ENCODE results near the gene SLC9C1. TPM values are rescaled to one million over a fixed set of nuclear protein-coding genes. Genes with fewer than 3 reads are reported as not detected.

Gene SLC9C1
- not detected for total RNA-seq

DNA sequence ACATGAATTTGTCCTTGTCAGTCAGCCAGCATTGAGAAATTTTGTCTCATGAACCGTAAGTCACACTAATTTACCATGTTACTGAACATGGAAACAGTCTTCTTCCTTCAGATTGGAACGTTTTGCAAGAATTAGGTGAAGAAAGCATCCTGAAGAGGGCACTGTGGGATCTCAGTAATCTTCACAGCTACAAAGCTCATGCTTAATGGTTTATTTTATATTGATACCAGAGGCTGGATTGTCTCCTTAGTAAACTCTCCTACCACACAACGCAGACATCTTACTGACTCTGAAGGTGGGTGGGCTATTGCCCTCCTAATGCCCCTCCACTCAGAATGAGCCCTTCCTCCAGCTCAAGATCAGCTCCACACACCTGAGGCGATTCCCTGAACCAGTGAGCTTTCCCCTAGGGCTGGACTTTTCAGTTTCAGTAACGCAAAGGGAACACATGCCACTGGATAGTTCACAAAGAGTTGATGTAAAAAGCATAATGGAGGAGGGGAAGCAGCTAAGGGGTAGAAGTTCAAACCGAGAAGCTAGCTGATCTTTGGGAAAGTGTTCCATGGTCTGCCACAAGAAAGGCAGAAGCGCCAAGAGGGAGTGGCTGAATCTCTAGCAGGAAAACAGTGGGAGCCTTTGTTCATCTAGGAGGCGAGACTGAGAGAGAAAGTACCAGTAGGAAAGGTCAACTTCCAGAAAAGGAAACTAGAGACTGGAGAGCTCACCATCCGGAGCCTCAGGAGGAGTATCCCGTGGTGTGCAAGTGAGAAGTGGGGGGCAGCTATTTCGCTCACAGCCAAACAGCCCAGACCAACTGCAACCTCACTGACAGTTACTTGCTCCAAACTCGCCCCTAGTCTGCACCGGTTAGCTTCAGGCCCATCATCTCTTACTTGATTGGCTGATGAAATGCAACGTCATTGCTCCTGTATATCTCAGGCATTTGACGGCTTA, at the start of gene SLC9C1:
TSS of gene SLC9C1 (minus strand) at position 849 of the 954 bp plus-strand sequence. CDS start 7,425 bp downstream, outside the sequence.
- Mint-ChIP-seq H3K9me3 (ENCODE audit: insufficient read depth) (no peaks in the 10 kb centered on the region), H3K4me3 (peak within 1 kb of the TSS; percentile 30), H3K27me3 (ENCODE audit: low read depth) (peaks cover 2% of the 10 kb centered on the region), H3K4me1 (ENCODE audit: low read depth) (peaks cover 22% of the 10 kb centered on the region), H3K27ac (peak within 1 kb of the TSS; percentile 62), H3K36me3 (ENCODE audit: low read depth) (no peaks in the 10 kb centered on the region)
- CTCF ChIA-PET = interaction anchor here (0.7 to 5.8 kb wide), 53 partner anchors 10 to 685 kb away, joined by 3 to 67 read pairs (median 4); partner anchors contain the start of genes ATG3, CD200 and SLC35A5
- peak; percentile 74 for ATAC-seq
- DNase-seq = peak; percentile 68
- POLR2A ChIA-PET = interaction anchor here (0.8 kb wide), 1 partner anchor 40 kb away, joined by 4 read pairs; the partner anchor contains the start of gene CD200

DNA sequence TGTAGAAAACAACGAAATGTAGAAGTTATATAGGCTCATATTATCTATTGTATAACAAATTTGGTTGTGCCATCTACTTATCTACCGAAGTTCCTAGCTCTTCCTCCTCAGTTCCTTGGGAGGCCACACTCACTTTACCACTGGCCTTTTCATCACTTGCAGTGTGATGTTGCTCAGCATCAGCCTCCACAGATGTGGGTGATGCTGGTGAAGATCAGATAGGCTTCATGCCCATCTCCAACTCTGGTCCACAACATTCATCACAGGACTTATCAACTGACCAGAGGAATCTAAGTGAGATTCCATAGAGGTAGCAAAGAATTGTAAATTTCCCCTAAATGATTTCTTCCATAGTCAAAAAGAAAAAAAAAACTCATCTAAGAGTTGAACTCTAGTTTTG, 47.4 kb upstream of the SLC9C1 start:
- H3K4me1 Mint-ChIP-seq (ENCODE audit: low read depth) = peaks cover 3% of the 10 kb centered on the region
- no peak for DNase-seq
- ChIA-PET CTCF (no interaction called here), POLR2A (no interaction called here)
- no peaks in the 10 kb centered on the region for H3K9me3 Mint-ChIP-seq (ENCODE audit: insufficient read depth)
- H3K36me3 Mint-ChIP-seq (ENCODE audit: low read depth) = peaks cover 8% of the 10 kb centered on the region
- H3K27ac Mint-ChIP-seq = no peak overlapping the region
- no peaks in the 10 kb centered on the region for H3K27me3 Mint-ChIP-seq (ENCODE audit: low read depth)
- no peak for ATAC-seq
- no peak overlapping the region for H3K4me3 Mint-ChIP-seq

DNA sequence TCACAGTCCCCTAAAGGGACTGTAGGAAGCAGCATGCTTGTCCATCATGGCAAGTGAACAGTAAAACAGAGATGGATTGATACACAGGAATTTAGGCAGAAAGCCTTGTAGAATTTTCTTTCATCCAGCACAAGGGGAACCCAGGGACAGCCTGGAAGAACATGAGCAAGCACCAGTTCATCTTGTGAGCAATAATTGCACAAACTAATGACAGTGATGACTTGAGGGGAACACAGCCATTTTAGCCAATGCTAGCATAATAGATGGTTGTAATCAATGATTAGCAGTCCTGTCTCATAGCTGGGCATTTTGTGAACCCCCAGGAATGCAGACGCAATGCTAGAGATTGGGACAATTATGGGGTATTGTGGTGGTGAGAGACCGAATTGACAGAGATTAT, 45.6 kb upstream of the SLC9C1 start:
- POLR2A ChIA-PET = no interaction called here
- peaks cover 4% of the 10 kb centered on the region for H3K36me3 Mint-ChIP-seq (ENCODE audit: low read depth)
- H3K4me3 Mint-ChIP-seq = no peak overlapping the region
- DNase-seq (no peak), ATAC-seq (no peak)
- CTCF ChIA-PET = no interaction called here
- no peaks in the 10 kb centered on the region for H3K27me3 Mint-ChIP-seq (ENCODE audit: low read depth)
- H3K9me3 Mint-ChIP-seq (ENCODE audit: insufficient read depth) = no peaks in the 10 kb centered on the region
- no peak overlapping the region for H3K27ac Mint-ChIP-seq
- H3K4me1 Mint-ChIP-seq (ENCODE audit: low read depth) = peaks cover 8% of the 10 kb centered on the region

DNA sequence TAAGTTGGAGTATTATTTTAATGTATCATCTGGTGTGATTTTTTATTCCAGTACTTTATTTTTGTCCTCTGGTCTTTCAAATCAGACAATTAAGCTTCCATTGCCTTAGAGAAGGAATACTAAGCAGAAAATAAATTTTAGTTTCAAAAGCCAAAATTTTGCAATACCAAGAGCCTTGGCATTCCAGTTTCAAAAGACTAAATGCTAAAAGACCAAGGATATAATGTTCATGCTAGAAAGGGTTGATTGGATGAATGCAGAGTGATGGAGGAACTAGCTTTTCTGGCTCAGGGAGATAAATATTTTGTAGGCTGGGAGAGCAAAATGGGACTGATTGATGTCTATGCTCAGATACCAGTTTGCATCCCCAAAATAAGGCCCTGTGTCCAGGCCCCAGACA, 45.1 kb upstream of the SLC9C1 start:
- Mint-ChIP-seq H3K4me1 (ENCODE audit: low read depth) (peaks cover 13% of the 10 kb centered on the region), H3K4me3 (no peak overlapping the region), H3K9me3 (ENCODE audit: insufficient read depth) (no peaks in the 10 kb centered on the region), H3K27me3 (ENCODE audit: low read depth) (no peaks in the 10 kb centered on the region), H3K36me3 (ENCODE audit: low read depth) (peaks cover 4% of the 10 kb centered on the region), H3K27ac (no peak overlapping the region)
- ATAC-seq (no peak), DNase-seq (no peak)
- POLR2A ChIA-PET = no interaction called here
- CTCF ChIA-PET = interaction anchor here (2.1 kb wide), 1 partner anchor 181 kb away, joined by 6 read pairs; no protein-coding TSS in a partner anchor

- ChIA-PET POLR2A (no interaction called here), CTCF (interaction anchor here (1.7 to 2.1 kb wide), 3 partner anchors 12 to 227 kb away, joined by 4 to 6 read pairs (median 6); no protein-coding TSS in a partner anchor)
- Mint-ChIP-seq H3K9me3 (ENCODE audit: insufficient read depth) (no peaks in the 10 kb centered on the region), H3K27ac (no peak overlapping the region), H3K36me3 (ENCODE audit: low read depth) (peaks cover 2% of the 10 kb centered on the region), H3K27me3 (ENCODE audit: low read depth) (no peaks in the 10 kb centered on the region), H3K4me3 (no peak overlapping the region), H3K4me1 (ENCODE audit: low read depth) (peaks cover 17% of the 10 kb centered on the region)
- DNase-seq = no peak
- ATAC-seq = no peak
Measured at GRCh38 chr3:112338727-112339056, 44.7 kb upstream of the SLC9C1 start.

DNA sequence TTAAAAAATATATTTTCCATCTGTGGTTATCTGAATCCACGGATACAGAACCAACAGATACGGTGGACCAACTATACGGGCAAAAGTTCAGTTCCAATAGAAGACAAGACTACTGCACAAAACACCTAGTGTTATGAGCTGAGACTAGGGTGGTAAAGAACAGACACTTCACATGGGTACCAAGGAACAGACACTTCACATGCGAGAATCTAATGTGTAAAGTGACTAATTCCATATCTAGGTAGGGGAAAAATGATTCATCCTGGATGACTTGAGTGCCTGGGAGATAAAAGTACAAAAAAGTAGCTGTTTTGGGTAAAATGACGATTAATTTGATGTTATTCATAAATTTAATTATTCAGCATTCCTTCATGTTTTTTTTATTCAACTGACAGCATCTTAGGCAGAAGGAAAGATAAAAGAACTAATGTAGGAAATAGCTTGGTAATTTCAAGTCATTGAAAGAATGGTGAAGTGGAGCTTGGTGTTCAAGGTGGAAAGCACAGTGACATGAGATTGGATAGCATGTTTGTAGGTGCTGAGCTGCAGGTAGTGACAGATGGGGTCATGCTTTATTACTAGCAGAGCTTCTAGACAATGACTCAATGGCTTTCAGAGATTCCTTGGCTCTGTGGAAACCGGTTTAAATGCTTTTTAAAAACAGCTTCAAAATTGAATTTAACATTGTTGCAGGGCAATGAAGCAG, 44.2 kb upstream of the SLC9C1 start:
- no peak for DNase-seq
- Mint-ChIP-seq H3K36me3 (ENCODE audit: low read depth) (peaks cover 2% of the 10 kb centered on the region), H3K9me3 (ENCODE audit: insufficient read depth) (no peaks in the 10 kb centered on the region), H3K27me3 (ENCODE audit: low read depth) (no peaks in the 10 kb centered on the region), H3K4me1 (ENCODE audit: low read depth) (peaks cover 23% of the 10 kb centered on the region), H3K4me3 (no peak overlapping the region), H3K27ac (no peak overlapping the region)
- no peak for ATAC-seq
- POLR2A ChIA-PET = interaction anchor here (0.6 kb wide), 1 partner anchor 206 kb away, joined by 3 read pairs; no protein-coding TSS in a partner anchor
- CTCF ChIA-PET = interaction anchor here (1.7 to 2.1 kb wide), 3 partner anchors 12 to 227 kb away, joined by 4 to 6 read pairs (median 6); no protein-coding TSS in a partner anchor

DNA sequence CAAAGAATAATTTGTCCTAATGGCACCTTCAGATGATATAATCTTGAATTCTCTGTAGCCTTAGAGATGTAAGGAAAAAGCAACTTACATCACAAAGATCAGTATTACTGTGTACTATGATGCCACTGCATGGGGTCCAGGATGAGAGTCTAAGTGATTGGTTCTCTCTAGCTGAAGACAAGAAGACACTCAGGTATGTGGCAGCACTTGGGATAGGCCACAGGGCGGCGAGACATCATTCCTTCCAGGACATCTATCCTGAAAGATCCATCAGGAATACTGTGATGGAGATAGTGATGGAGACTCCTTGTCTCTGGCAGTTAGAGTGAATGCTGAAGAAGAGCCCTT, 41.4 kb upstream of the SLC9C1 start:
- H3K4me3 Mint-ChIP-seq = no peak overlapping the region
- H3K27me3 Mint-ChIP-seq (ENCODE audit: low read depth) = no peaks in the 10 kb centered on the region
- ChIA-PET POLR2A (no interaction called here), CTCF (interaction anchor here (1.1 to 2.5 kb wide), 4 partner anchors 31 to 198 kb away, joined by 3 to 13 read pairs (median 4); partner anchors contain the start of gene BTLA)
- H3K9me3 Mint-ChIP-seq (ENCODE audit: insufficient read depth) = no peaks in the 10 kb centered on the region
- DNase-seq (no peak), ATAC-seq (no peak)
- H3K27ac Mint-ChIP-seq = no peak overlapping the region
- no peaks in the 10 kb centered on the region for H3K36me3 Mint-ChIP-seq (ENCODE audit: low read depth)
- peaks cover 32% of the 10 kb centered on the region for H3K4me1 Mint-ChIP-seq (ENCODE audit: low read depth)

DNA sequence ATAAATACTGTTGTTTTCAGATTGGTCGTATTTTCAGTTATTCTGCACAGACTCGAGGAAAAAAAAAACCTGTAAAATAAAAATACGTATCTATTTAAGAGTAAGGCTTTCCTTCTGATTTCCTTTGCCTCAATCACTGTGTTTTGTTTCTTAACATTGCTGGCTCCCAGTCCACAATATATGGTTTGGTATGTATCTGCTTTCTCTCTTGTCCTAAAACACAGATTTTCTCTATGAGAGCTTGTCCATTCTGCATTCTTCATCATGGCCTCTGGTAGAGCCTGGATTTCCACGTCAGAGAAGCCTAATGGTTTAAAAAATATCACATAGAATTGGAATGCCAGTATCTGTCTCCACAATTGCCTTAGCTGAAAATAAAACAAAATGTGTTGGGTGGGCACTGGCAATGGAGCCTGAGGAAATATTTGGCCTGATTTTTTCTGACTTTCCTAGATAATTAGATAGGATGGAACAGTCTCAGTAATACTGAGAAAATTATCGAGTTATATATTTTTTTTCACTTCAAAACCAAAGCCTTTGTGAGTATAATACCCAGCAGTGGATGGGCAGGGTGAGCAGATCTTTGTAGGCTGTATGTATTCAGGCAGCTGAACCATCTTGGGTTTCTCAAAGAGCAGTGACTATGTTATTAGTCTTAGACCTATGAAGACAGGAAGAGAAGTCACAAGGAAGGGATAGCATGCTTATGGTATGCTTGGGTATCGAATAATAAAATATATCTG, 40.8 kb upstream of the SLC9C1 start:
- no peaks in the 10 kb centered on the region for H3K27me3 Mint-ChIP-seq (ENCODE audit: low read depth)
- no peaks in the 10 kb centered on the region for H3K9me3 Mint-ChIP-seq (ENCODE audit: insufficient read depth)
- no peaks in the 10 kb centered on the region for H3K36me3 Mint-ChIP-seq (ENCODE audit: low read depth)
- DNase-seq (no peak), ATAC-seq (no peak)
- no peak overlapping the region for H3K27ac Mint-ChIP-seq
- peak overlapping the region; percentile 84 for H3K4me3 Mint-ChIP-seq
- CTCF ChIA-PET = interaction anchor here (1.1 to 2.8 kb wide), 12 partner anchors 15 to 223 kb away, joined by 3 to 24 read pairs (median 10); partner anchors contain the start of genes BTLA and SLC9C1
- POLR2A ChIA-PET = interaction anchor here (0.6 kb wide), 2 partner anchors 27 to 226 kb away, joined by 3 read pairs; no protein-coding TSS in a partner anchor
- H3K4me1 Mint-ChIP-seq (ENCODE audit: low read depth) = peaks cover 32% of the 10 kb centered on the region

DNA sequence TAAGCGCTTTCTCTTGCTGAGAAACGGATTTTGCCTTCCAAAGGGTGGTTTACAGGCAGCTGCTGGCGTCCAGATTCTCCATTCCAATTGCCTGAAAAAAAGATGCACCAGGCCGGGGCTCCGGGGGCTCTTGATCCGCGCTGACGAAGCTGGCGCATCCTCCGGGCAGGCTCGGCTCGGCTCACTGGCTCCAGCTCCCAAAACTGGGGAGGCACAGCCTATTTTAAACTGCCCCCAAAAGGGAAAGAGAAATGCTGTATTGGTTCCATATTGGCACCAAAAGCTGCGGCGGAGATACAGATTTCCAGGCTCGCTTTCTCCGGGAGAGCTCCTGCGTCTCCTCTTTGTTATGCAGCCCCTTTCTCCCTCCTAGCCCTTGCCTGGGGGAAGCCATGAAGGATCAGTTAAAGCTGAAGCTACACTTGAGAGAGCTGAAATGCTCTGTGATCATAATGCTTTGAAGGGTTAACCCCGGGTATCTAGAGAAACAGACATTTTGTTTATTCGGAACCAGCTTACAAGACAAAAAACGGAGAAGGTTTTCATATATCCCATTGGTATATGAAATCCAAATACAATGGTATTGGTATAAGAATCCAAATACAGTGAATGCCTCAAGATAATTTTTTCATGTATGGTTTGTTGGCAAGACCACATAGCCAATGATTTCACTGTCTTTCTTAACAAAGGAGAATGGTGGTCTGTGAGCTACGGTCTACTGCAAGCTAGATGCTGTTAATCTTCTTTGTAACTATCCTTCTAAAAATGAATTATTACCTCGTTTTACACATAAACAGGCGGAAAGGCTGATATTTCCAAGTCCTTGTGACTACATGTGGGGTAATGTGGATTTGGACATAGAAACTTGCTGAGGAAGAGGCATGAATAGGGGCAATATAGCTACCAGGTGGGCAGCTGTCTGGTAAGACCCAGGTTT, 39.6 kb upstream of the SLC9C1 start:
- H3K9me3 Mint-ChIP-seq (ENCODE audit: insufficient read depth) = no peaks in the 10 kb centered on the region
- H3K27ac Mint-ChIP-seq = peak overlapping the region; percentile 78
- DNase-seq = peak; percentile 27
- H3K36me3 Mint-ChIP-seq (ENCODE audit: low read depth) = no peaks in the 10 kb centered on the region
- no peaks in the 10 kb centered on the region for H3K27me3 Mint-ChIP-seq (ENCODE audit: low read depth)
- H3K4me3 Mint-ChIP-seq = peak overlapping the region; percentile 84
- peak; percentile 55 for ATAC-seq
- ChIA-PET CTCF (interaction anchor here (0.6 to 2.8 kb wide), 37 partner anchors 9 to 715 kb away, joined by 3 to 24 read pairs (median 4); partner anchors contain the start of genes BTLA, GCSAM and SLC9C1), POLR2A (interaction anchor here (0.7 to 1.5 kb wide), 7 partner anchors 11 to 228 kb away, joined by 3 to 6 read pairs (median 4); partner anchors contain the start of genes ATG3, BTLA and SLC35A5)
- H3K4me1 Mint-ChIP-seq (ENCODE audit: low read depth) = peaks cover 32% of the 10 kb centered on the region

GRCh38 chr3:112333002-112333380, 39.0 kb upstream of the SLC9C1 start, which contains the start of gene CD200:
Gene CD200, plus strand, starts transcription at chr3:112333156. Its CDS starts 57 bp downstream, at chr3:112333213.
- no peaks in the 10 kb centered on the region for H3K9me3 Mint-ChIP-seq (ENCODE audit: insufficient read depth)
- H3K4me3 Mint-ChIP-seq = peak within 1 kb of the TSS; percentile 84
- ChIA-PET POLR2A (interaction anchor here (0.7 to 1.5 kb wide), 7 partner anchors 11 to 229 kb away, joined by 3 to 6 read pairs (median 4); partner anchors contain the start of genes ATG3, BTLA and SLC35A5), CTCF (interaction anchor here (0.8 to 2.8 kb wide), 26 partner anchors 13 to 227 kb away, joined by 3 to 24 read pairs (median 5); partner anchors contain the start of genes BTLA and SLC9C1)
- no peaks in the 10 kb centered on the region for H3K36me3 Mint-ChIP-seq (ENCODE audit: low read depth)
- no peaks in the 10 kb centered on the region for H3K27me3 Mint-ChIP-seq (ENCODE audit: low read depth)
- peak within 1 kb of the TSS; percentile 78 for H3K27ac Mint-ChIP-seq
- DNase-seq (peak; percentile 49), ATAC-seq (peak; percentile 87)
- H3K4me1 Mint-ChIP-seq (ENCODE audit: low read depth) = peaks cover 32% of the 10 kb centered on the region
